PFSK-1 (cell line): ENCODE data around the gene MISP.

ENCODE experiments used
- POLR2AphosphoS5 ChIP-seq: IDR thresholded peaks from 2 replicates; pipeline ENCODE4 v1.6.1; 2012; ENCODE audit warnings: low read depth, mild to moderate bottlenecking, control low read depth, low read length, moderate library complexity
- REST ChIP-seq, 2 experiments: IDR thresholded peaks; 2 replicates each; pipeline versions ENCODE4 v1.6.1 to v1.8.0; 2011 to 2012; ENCODE audit warnings: low read depth in 2 of 2, low read length in 2 of 2, control low read depth in 1 of 2, inconsistent platforms in 1 of 2, mild to moderate bottlenecking in 1 of 2, moderate library complexity in 1 of 2; ENCODE audit not compliant: insufficient read depth in 1 of 2
- SIN3A ChIP-seq: IDR thresholded peaks from 2 replicates; pipeline ENCODE4 v1.6.1; 2012; ENCODE audit warnings: mild to moderate bottlenecking, low read length, moderate library complexity, borderline replicate concordance; ENCODE audit not compliant: insufficient read depth
- TAF1 ChIP-seq: IDR thresholded peaks from 2 replicates; pipeline ENCODE4 v1.6.1; 2012; ENCODE audit warnings: low read length, control low read depth, borderline replicate concordance; ENCODE audit not compliant: insufficient read depth

DNA sequence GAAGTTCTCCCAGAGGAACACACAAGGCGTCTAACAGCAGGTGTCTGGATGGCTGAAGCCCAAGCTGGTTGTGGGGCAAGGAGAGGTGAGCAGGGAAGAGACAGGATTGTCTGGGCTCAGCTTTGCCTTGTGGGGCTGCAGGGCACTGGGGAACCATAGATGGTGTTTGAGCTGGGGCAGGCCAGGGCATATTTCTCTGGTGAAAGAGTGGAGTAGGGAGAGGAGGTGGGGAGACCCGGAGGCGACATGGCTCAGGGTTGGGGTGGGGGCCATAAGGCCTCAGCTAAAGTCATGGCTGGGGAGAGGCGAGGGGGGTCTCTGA, 47.6 kb upstream of the MISP start:
- TF ChIP-seq POLR2AphosphoS5 (no peak), SIN3A (no peak), TAF1 (no peak), REST (IDR thresholded peaks at IDR 0.05; ENCODE audit: insufficient read depth in 1 of 2, low read depth in 2 of 2, low read length in 2 of 2) (no peak)
